ENCODE data around the gene FMNL2. TPM values are rescaled to one million over a fixed set of nuclear protein-coding genes. Genes with fewer than 3 reads are reported as not detected.
A peak's percentile ranks its signal among the peaks of the same experiment; 100 is the strongest.
"Not testable (repeated sequence)": the region's sequence is repeated elsewhere in the genome, so short reads cannot be mapped to it uniquely, and the experiment has no call there.

Gene FMNL2
- total and polyA plus RNA-seq, 2 experiments from 2014 or later, result 5.1 to 11.7 TPM

DNA sequence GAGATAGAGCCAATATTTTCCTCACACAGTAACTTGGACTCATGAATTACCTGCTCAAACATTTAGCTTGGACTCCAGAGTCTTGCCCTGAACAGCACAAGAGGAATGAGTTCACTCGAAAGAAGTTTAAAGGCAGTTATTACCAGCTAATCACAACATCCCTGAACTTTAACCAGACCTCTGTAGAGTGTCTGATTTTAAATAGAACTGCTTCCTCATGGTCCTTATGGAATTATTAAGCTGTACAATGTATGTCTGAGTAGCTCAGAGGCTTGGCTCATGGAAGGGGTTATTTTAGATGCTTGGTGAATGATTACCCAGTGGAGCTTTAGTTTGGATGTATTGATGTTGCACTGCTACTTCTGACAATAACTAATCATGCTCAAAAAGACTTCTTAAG, 183.1 kb downstream of the FMNL2 start:
- no peak overlapping the region for H3K4me3 ChIP-seq
- TF ChIP-seq CTCF (IDR thresholded peaks at IDR 0.05; ENCODE audit: low read depth, low read length), result no peak
- no peaks in the 10 kb centered on the region for H3K36me3 ChIP-seq
- H3K27ac ChIP-seq, result peak overlapping the region; percentile 49
- H3K9me3 ChIP-seq (ENCODE audit: low read depth), result no peaks in the 10 kb centered on the region
- H3K27me3 ChIP-seq, result no peaks in the 10 kb centered on the region
- H3K4me1 ChIP-seq (ENCODE audit: low read depth), result peaks cover 15% of the 10 kb centered on the region
- DNase-seq (ENCODE audit: low read depth in 1 of 2, low spot score in 1 of 2), result no peak

DNA sequence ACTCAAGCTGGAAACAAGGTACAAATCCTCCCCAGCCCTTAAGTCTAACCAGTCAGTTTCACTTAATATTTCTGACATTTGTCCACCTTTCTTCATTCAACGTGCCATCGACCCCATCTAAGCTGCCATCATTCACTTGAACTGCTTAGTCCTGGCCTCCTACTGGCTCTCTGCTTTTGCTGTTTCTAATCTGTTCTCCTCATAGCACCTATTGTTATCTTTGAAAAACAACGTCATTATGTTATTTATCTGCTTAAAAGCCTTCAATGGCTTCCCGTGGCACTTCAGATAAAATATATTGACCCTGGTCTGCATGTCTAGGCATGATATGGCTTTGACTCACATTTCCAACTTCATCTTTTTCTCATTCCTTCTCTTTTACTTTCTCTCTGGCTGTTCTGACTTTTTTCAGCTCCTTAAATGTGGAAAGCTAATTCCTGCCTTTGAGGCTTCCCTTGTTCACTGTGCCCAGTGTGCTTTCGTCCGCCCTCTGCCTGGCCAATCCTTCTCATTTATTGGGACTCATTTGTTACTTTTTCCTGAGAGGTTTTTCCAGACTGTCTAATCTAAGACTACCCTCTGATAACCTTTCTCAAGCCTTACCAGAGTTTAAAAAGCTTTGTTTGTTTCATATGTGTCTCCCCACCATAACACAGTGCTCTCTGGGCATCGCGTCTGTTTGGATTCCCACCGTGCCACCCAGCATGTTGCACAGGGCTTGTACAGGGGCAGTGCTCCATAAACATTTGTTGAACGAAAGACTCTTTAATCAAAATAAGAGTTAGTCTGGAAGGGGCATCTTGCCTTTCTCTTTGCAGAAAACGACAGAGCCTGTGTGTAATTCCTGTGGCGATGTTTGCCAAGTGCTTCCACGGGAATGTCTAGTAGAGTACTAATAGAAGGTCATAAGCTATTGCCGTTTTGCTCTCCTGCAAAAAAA, 183.9 kb downstream of the FMNL2 start:
- no peaks in the 10 kb centered on the region for H3K9me3 ChIP-seq (ENCODE audit: low read depth)
- H3K4me3 ChIP-seq, result no peak overlapping the region
- H3K36me3 ChIP-seq, result no peaks in the 10 kb centered on the region
- peaks cover 15% of the 10 kb centered on the region for H3K4me1 ChIP-seq (ENCODE audit: low read depth)
- H3K27me3 ChIP-seq, result no peaks in the 10 kb centered on the region
- DNase-seq (ENCODE audit: low read depth in 1 of 2, low spot score in 1 of 2), result no peak
- peak overlapping the region; percentile 49 for H3K27ac ChIP-seq
- no peak for TF ChIP-seq CTCF (IDR thresholded peaks at IDR 0.05; ENCODE audit: low read depth, low read length)

DNA sequence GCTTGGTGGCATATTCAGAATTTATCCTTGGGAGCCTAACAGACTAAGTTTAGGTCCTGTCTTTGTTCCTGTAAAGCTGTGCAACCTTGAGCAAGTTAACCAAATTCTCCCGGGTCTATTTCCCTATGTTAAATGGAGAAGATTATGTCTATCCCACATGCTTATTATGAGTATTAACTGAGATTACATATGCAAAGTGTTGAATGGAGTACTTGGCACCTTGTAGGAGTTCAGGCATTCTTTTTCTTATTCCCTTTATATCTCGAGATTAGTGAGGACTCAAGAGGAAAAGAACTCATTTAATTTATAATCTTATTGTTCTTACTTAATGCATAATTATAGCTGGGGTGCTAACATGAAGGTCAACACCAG, 184.6 kb downstream of the FMNL2 start:
- Histone ChIP-seq H3K36me3 (no peaks in the 10 kb centered on the region), H3K4me1 (ENCODE audit: low read depth) (peaks cover 15% of the 10 kb centered on the region), H3K27me3 (no peaks in the 10 kb centered on the region), H3K4me3 (no peak overlapping the region), H3K9me3 (ENCODE audit: low read depth) (no peaks in the 10 kb centered on the region), H3K27ac (no peak overlapping the region)
- no peak for TF ChIP-seq CTCF (IDR thresholded peaks at IDR 0.05; ENCODE audit: low read depth, low read length)
- no peak for DNase-seq (ENCODE audit: low read depth in 1 of 2, low spot score in 1 of 2)

DNA sequence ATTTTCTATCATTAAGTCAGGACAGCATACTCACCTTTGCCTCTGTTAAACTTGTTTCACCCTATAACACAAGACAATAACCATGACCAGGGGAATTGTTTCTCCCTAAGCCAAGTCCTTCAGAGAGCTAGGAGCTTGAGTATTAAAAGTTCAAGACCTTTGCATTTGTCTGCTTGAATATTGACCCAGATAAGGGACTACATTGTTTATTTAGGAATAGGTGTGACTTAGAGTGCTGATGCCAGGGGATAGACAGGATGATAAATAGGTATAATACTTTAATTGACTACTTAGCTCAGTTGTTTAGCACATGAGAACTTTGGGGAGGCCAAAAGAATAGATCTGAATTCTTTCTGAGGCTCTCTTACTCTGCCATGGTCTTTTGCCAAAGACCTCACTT, 185.8 kb downstream of the FMNL2 start:
- Histone ChIP-seq H3K36me3 (no peaks in the 10 kb centered on the region), H3K27me3 (no peaks in the 10 kb centered on the region), H3K9me3 (ENCODE audit: low read depth) (no peaks in the 10 kb centered on the region), H3K4me3 (no peak overlapping the region), H3K4me1 (ENCODE audit: low read depth) (peaks cover 15% of the 10 kb centered on the region), H3K27ac (no peak overlapping the region)
- DNase-seq (ENCODE audit: low read depth in 1 of 2, low spot score in 1 of 2), result no peak
- TF ChIP-seq CTCF (IDR thresholded peaks at IDR 0.05; ENCODE audit: low read depth, low read length), result no peak

DNA sequence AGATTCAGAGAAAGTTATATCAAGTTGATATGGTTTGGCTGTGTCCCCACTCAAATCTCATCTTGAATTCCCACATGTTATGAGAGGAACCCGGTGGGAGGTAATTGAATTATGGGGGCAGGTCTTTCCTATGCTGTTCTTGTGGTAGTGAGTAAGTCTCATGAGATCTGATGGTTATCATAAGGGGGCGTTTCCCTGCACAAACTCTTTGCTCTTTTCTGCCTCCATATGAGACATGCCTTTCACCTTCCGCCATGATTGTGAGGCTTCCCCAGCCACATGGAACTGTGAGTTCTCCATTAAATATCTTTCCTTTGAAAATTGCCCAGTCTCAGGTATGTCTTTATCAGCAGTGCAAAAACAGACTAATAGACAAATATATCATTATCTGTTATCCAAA, 187.5 kb downstream of the FMNL2 start:
- H3K4me1 ChIP-seq (ENCODE audit: low read depth), result peaks cover 15% of the 10 kb centered on the region
- DNase-seq (ENCODE audit: low read depth in 1 of 2, low spot score in 1 of 2); H3K4me3 ChIP-seq; H3K9me3 ChIP-seq (ENCODE audit: low read depth); H3K27me3 ChIP-seq; H3K36me3 ChIP-seq; H3K27ac ChIP-seq: not testable (repeated sequence)

- Histone ChIP-seq H3K9me3 (ENCODE audit: low read depth) (no peaks in the 10 kb centered on the region), H3K27ac (no peak overlapping the region), H3K27me3 (no peaks in the 10 kb centered on the region), H3K36me3 (no peaks in the 10 kb centered on the region), H3K4me3 (no peak overlapping the region), H3K4me1 (ENCODE audit: low read depth) (peaks cover 11% of the 10 kb centered on the region)
- no peak for TF ChIP-seq CTCF (IDR thresholded peaks at IDR 0.05; ENCODE audit: low read depth, low read length)
- DNase-seq (ENCODE audit: low read depth in 1 of 2, low spot score in 1 of 2), result no peak
These were observed 188.1 kb downstream of the FMNL2 start for GRCh38 chr2:152523091-152523490.

Data from cardiac muscle cell (in vitro differentiated cells and primary cell).